Activated CD4-positive, alpha-beta T cell treated with anti-CD3 and anti-CD28 coated beads, Interleukin-2, amount 10 ng/mL, durations not matched to agents 7 days and 5 days (primary cell): ENCODE measurements around the gene KCNH2. TPM values are rescaled to one million over a fixed set of nuclear protein-coding genes. Genes with fewer than 3 reads are reported as not detected.

Source experiments
- CTCF ChIA-PET: fragments of 350-600 bp; sonication (Branson Sonifier 250); formaldehyde crosslinking; loops from one replicate; lab custom pipeline; 2021; ENCODE audit warnings: antibody characterized with exemption; lab: Charles Lee
- POLR2A ChIA-PET: fragments of 350-600 bp; sonication (Branson Sonifier 250); formaldehyde crosslinking; loops from one replicate; lab custom pipeline; 2021; ENCODE audit warnings: antibody characterized with exemption; lab: Charles Lee
- DNase-seq: peaks from one replicate; pipeline ENCODE4 v3.0.0-alpha.2; 2020
- H3K27ac Mint-ChIP-seq: one replicate; pipeline ENCODE4 v1.8.0; 2021; ENCODE audit warnings: mild to moderate bottlenecking, moderate library complexity, mixed read lengths
- H3K27me3 Mint-ChIP-seq: one replicate; pipeline ENCODE4 v1.8.0; 2021; ENCODE audit warnings: mixed read lengths
- H3K36me3 Mint-ChIP-seq: one replicate; pipeline ENCODE4 v1.8.0; 2021; ENCODE audit warnings: low read depth, mixed read lengths
- H3K4me1 Mint-ChIP-seq: one replicate; pipeline ENCODE4 v1.8.0; 2021; ENCODE audit warnings: mixed read lengths
- H3K4me3 Mint-ChIP-seq: one replicate; pipeline ENCODE4 v1.8.0; 2021; ENCODE audit warnings: mild to moderate bottlenecking, moderate library complexity, mixed read lengths
- H3K9me3 Mint-ChIP-seq: one replicate; pipeline ENCODE4 v1.8.0; 2021; ENCODE audit warnings: mixed read lengths
- total RNA-seq, 2 experiments: library from RNA; stranded (reverse); gene quantifications; one replicate each; pipeline ENCODE4 v1.2.3, GENCODE V29; 2021

KCNH2 gene
- total RNA-seq, 2 experiments from 2014 or later: 0.27 to 0.30 TPM

- no peaks in the 10 kb centered on the region for H3K36me3 Mint-ChIP-seq
- peaks cover 2% of the 10 kb centered on the region for H3K4me1 Mint-ChIP-seq
- no peak for DNase-seq
- peaks cover 10% of the 10 kb centered on the region for H3K27me3 Mint-ChIP-seq
- POLR2A ChIA-PET: no interaction called here
- CTCF ChIA-PET: no interaction called here
- no peaks in the 10 kb centered on the region for H3K9me3 Mint-ChIP-seq
- no peak overlapping the region for H3K4me3 Mint-ChIP-seq
- H3K27ac Mint-ChIP-seq: no peak overlapping the region
Observed at GRCh38 chr7:150951521-150951920, 26.6 kb downstream of the KCNH2 start.

GRCh38 chr7:150951181-150951520 is 27.0 kb downstream of the KCNH2 start:
- no peak for DNase-seq
- ChIA-PET POLR2A (no interaction called here), CTCF (no interaction called here)
- Mint-ChIP-seq H3K4me1 (peaks cover 2% of the 10 kb centered on the region), H3K9me3 (no peaks in the 10 kb centered on the region), H3K4me3 (no peak overlapping the region), H3K36me3 (no peaks in the 10 kb centered on the region), H3K27me3 (peaks cover 7% of the 10 kb centered on the region), H3K27ac (no peak overlapping the region)

- Mint-ChIP-seq H3K27me3 (peaks cover 4% of the 10 kb centered on the region), H3K9me3 (no peaks in the 10 kb centered on the region), H3K36me3 (no peaks in the 10 kb centered on the region), H3K4me1 (peaks cover 2% of the 10 kb centered on the region), H3K27ac (no peak overlapping the region), H3K4me3 (no peak overlapping the region)
- no peak for DNase-seq
- POLR2A ChIA-PET: no interaction called here
- CTCF ChIA-PET: no interaction called here
Observed at GRCh38 chr7:150950496-150951180, 27.5 kb downstream of the KCNH2 start.

GRCh38 chr7:150949971-150950491 is 28.1 kb downstream of the KCNH2 start:
- DNase-seq: no peak
- H3K27ac Mint-ChIP-seq: no peak overlapping the region
- H3K27me3 Mint-ChIP-seq: peaks cover 4% of the 10 kb centered on the region
- H3K4me1 Mint-ChIP-seq: peaks cover 2% of the 10 kb centered on the region
- ChIA-PET CTCF (interaction anchor here (1.3 to 1.6 kb wide), 2 partner anchors 19 to 69 kb away, joined by 3 to 4 read pairs; no protein-coding TSS in a partner anchor), POLR2A (no interaction called here)
- no peaks in the 10 kb centered on the region for H3K9me3 Mint-ChIP-seq
- no peaks in the 10 kb centered on the region for H3K36me3 Mint-ChIP-seq
- no peak overlapping the region for H3K4me3 Mint-ChIP-seq

GRCh38 chr7:150949564-150949963 is 28.6 kb downstream of the KCNH2 start:
- POLR2A ChIA-PET: no interaction called here
- peak overlapping the region; percentile 31 for H3K27ac Mint-ChIP-seq
- no peaks in the 10 kb centered on the region for H3K27me3 Mint-ChIP-seq
- CTCF ChIA-PET: interaction anchor here (1.3 to 1.8 kb wide), 3 partner anchors 13 to 69 kb away, joined by 3 to 6 read pairs (median 4); no protein-coding TSS in a partner anchor
- no peaks in the 10 kb centered on the region for H3K9me3 Mint-ChIP-seq
- no peaks in the 10 kb centered on the region for H3K36me3 Mint-ChIP-seq
- no peak for DNase-seq
- H3K4me3 Mint-ChIP-seq: no peak overlapping the region
- peaks cover 2% of the 10 kb centered on the region for H3K4me1 Mint-ChIP-seq

GRCh38 chr7:150948791-150949251 is 29.3 kb downstream of the KCNH2 start:
- Mint-ChIP-seq H3K4me3 (no peak overlapping the region), H3K9me3 (no peaks in the 10 kb centered on the region), H3K27me3 (no peaks in the 10 kb centered on the region), H3K4me1 (peaks cover 2% of the 10 kb centered on the region), H3K36me3 (no peaks in the 10 kb centered on the region), H3K27ac (no peak overlapping the region)
- POLR2A ChIA-PET: no interaction called here
- CTCF ChIA-PET: interaction anchor here (0.6 to 1.8 kb wide), 5 partner anchors 9 to 358 kb away, joined by 3 to 6 read pairs (median 3); no protein-coding TSS in a partner anchor
- no peak for DNase-seq

GRCh38 chr7:150947761-150948651 is 30.1 kb downstream of the KCNH2 start:
- H3K9me3 Mint-ChIP-seq: no peaks in the 10 kb centered on the region
- H3K27ac Mint-ChIP-seq: no peak overlapping the region
- ChIA-PET POLR2A (no interaction called here), CTCF (interaction anchor here (0.9 to 1.8 kb wide), 5 partner anchors 8 to 32 kb away, joined by 3 to 6 read pairs (median 3); no protein-coding TSS in a partner anchor)
- H3K4me3 Mint-ChIP-seq: no peak overlapping the region
- H3K4me1 Mint-ChIP-seq: peaks cover 4% of the 10 kb centered on the region
- no peaks in the 10 kb centered on the region for H3K27me3 Mint-ChIP-seq
- H3K36me3 Mint-ChIP-seq: no peaks in the 10 kb centered on the region
- no peak for DNase-seq

GRCh38 chr7:150947241-150947745 is 30.8 kb downstream of the KCNH2 start:
- Mint-ChIP-seq H3K9me3 (no peaks in the 10 kb centered on the region), H3K27ac (no peak overlapping the region), H3K27me3 (no peaks in the 10 kb centered on the region), H3K4me3 (no peak overlapping the region), H3K4me1 (peaks cover 11% of the 10 kb centered on the region), H3K36me3 (no peaks in the 10 kb centered on the region)
- ChIA-PET POLR2A (no interaction called here), CTCF (interaction anchor here (1.3 to 1.7 kb wide), 2 partner anchors 16 to 33 kb away, joined by 3 to 4 read pairs; no protein-coding TSS in a partner anchor)
- DNase-seq: no peak

- H3K27me3 Mint-ChIP-seq: no peaks in the 10 kb centered on the region
- no peaks in the 10 kb centered on the region for H3K36me3 Mint-ChIP-seq
- POLR2A ChIA-PET: no interaction called here
- peaks cover 17% of the 10 kb centered on the region for H3K4me1 Mint-ChIP-seq
- no peak overlapping the region for H3K27ac Mint-ChIP-seq
- no peak overlapping the region for H3K4me3 Mint-ChIP-seq
- no peaks in the 10 kb centered on the region for H3K9me3 Mint-ChIP-seq
- no peak for DNase-seq
- CTCF ChIA-PET: interaction anchor here (0.7 to 1.7 kb wide), 4 partner anchors 12 to 260 kb away, joined by 3 to 4 read pairs (median 3); no protein-coding TSS in a partner anchor
Observed at GRCh38 chr7:150946421-150947240, 31.5 kb downstream of the KCNH2 start.

- no peak for DNase-seq
- ChIA-PET CTCF (interaction anchor here (1.3 to 1.7 kb wide), 2 partner anchors 11 to 34 kb away, joined by 3 read pairs; no protein-coding TSS in a partner anchor), POLR2A (no interaction called here)
Observed at GRCh38 chr7:150945853-150946420, 32.2 kb downstream of the KCNH2 start.

GRCh38 chr7:150945171-150945852 is 32.8 kb downstream of the KCNH2 start:
- Mint-ChIP-seq H3K27me3 (peaks cover 3% of the 10 kb centered on the region), H3K9me3 (no peaks in the 10 kb centered on the region), H3K4me3 (no peak overlapping the region), H3K27ac (no peak overlapping the region), H3K36me3 (no peaks in the 10 kb centered on the region), H3K4me1 (peaks cover 25% of the 10 kb centered on the region)
- ChIA-PET POLR2A (no interaction called here), CTCF (interaction anchor here (0.6 to 1.3 kb wide), 2 partner anchors 11 to 1515 kb away, joined by 3 to 5 read pairs; no protein-coding TSS in a partner anchor)
- DNase-seq: no peak

More at GRCh38 chr7:150945853-150946420, 32.2 kb downstream of the KCNH2 start:
- H3K36me3 Mint-ChIP-seq: no peaks in the 10 kb centered on the region
- H3K27ac Mint-ChIP-seq: no peak overlapping the region
- no peaks in the 10 kb centered on the region for H3K9me3 Mint-ChIP-seq
- H3K27me3 Mint-ChIP-seq: no peaks in the 10 kb centered on the region
- H3K4me1 Mint-ChIP-seq: peaks cover 23% of the 10 kb centered on the region
- no peak overlapping the region for H3K4me3 Mint-ChIP-seq
